Glutamatergic neuron (in vitro differentiated cells): ENCODE measurements around the gene SIK1. TPM values are rescaled to one million over a fixed set of nuclear protein-coding genes. Genes with fewer than 3 reads are reported as not detected.
"Not testable (repeated sequence)": the region's sequence is repeated elsewhere in the genome, so short reads cannot be mapped to it uniquely, and the experiment has no call there.

Experiments
- DNase-seq: peaks from one replicate; pipeline ENCODE4 v3.0.0; 2022
- H3K27ac Mint-ChIP-seq: one replicate; pipeline ENCODE4 v1.8.0; 2020; ENCODE audit warnings: mild to moderate bottlenecking, mixed read lengths, inconsistent platforms; ENCODE audit not compliant: unreplicated experiment
- H3K27me3 Mint-ChIP-seq: one replicate; pipeline ENCODE4 v1.8.0; 2020; ENCODE audit warnings: mild to moderate bottlenecking, moderate library complexity, mixed read lengths, inconsistent platforms; ENCODE audit not compliant: unreplicated experiment
- H3K36me3 Mint-ChIP-seq: one replicate; pipeline ENCODE4 v1.8.0; 2020; ENCODE audit warnings: mild to moderate bottlenecking, mixed read lengths, inconsistent platforms; ENCODE audit not compliant: unreplicated experiment
- H3K4me1 Mint-ChIP-seq: one replicate; pipeline ENCODE4 v1.8.0; 2020; ENCODE audit warnings: mild to moderate bottlenecking, low read depth, mixed read lengths, inconsistent platforms; ENCODE audit not compliant: unreplicated experiment
- H3K4me3 Mint-ChIP-seq: one replicate; pipeline ENCODE4 v1.8.0; 2020; ENCODE audit warnings: mild to moderate bottlenecking, mixed read lengths, inconsistent platforms; ENCODE audit not compliant: unreplicated experiment
- H3K9me3 Mint-ChIP-seq: one replicate; pipeline ENCODE4 v1.8.0; 2020; ENCODE audit warnings: mild to moderate bottlenecking, moderate library complexity, mixed read lengths, inconsistent platforms; ENCODE audit not compliant: unreplicated experiment
- total RNA-seq: library from RNA; stranded (reverse); fragmentation: NEBNext Ultra II Directional; extraction: Animal tissue kit (Norgen Biotek cat#: 25700); gene quantifications from one replicate; pipeline ENCODE4 v1.2.1, GENCODE V29; 2021; ENCODE audit not compliant: unreplicated experiment

Gene SIK1
- total RNA-seq, 1 donor from 2014 or later: 14.2 TPM

DNA sequence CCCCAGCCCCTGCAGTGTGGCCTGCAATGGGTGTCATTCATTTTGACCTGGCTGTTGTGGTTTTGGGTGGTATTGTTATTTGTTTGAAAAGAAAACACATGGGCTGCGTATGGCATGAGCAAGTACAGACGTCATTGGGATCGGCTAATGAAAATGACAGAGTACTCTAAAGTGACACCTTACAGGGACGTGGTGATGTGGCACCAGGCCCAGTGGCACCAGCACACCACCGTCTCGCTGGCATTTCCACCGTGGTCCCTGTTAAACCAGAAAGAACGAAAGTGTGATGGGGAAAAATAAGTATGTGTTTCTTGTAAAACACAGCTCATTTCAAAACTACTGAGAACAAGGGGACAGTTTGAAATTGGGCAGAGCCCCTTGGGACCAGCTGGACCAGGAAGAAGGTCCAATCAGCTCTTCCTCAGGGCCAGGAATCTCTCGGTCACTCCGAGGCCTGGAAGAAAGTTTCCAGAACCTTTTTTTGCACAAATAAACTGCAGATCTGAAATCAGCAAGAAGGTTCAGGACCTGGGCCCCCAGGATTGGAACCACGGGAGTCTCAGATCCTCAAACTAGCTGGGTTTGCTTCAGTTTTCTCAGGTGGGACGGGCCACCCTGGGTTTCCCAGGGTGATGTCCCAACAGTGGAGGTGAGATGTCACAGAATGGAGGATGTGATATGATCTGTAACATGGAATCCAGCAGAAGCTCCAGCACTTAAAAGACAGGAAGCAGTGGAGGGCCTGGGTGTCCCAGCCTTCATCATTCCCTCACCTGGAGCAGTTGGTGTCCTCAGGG lies 6.6 kb upstream of the SIK1 start:
- not testable (repeated sequence) for H3K27me3 Mint-ChIP-seq, H3K9me3 Mint-ChIP-seq, H3K4me1 Mint-ChIP-seq, H3K36me3 Mint-ChIP-seq, H3K27ac Mint-ChIP-seq, DNase-seq, H3K4me3 Mint-ChIP-seq

GRCh38 chr21:43430830-43431416 lies 4.0 kb upstream of the SIK1 start:
- not testable (repeated sequence) for H3K4me1 Mint-ChIP-seq, H3K4me3 Mint-ChIP-seq, H3K27me3 Mint-ChIP-seq, H3K27ac Mint-ChIP-seq, DNase-seq, H3K9me3 Mint-ChIP-seq, H3K36me3 Mint-ChIP-seq

GRCh38 chr21:43428964-43429363 lies 2.0 kb upstream of the SIK1 start:
- not testable (repeated sequence) for H3K4me3 Mint-ChIP-seq, DNase-seq

GRCh38 chr21:43427242-43427559 lies 270 bp upstream of the SIK1 start:
- H3K27me3 Mint-ChIP-seq, H3K36me3 Mint-ChIP-seq, H3K9me3 Mint-ChIP-seq, H3K27ac Mint-ChIP-seq, DNase-seq, H3K4me1 Mint-ChIP-seq, H3K4me3 Mint-ChIP-seq: not testable (repeated sequence)

More at GRCh38 chr21:43428964-43429363, 2.0 kb upstream of the SIK1 start:
- not testable (repeated sequence) for H3K4me1 Mint-ChIP-seq, H3K9me3 Mint-ChIP-seq, H3K27me3 Mint-ChIP-seq, H3K27ac Mint-ChIP-seq, H3K36me3 Mint-ChIP-seq

DNA sequence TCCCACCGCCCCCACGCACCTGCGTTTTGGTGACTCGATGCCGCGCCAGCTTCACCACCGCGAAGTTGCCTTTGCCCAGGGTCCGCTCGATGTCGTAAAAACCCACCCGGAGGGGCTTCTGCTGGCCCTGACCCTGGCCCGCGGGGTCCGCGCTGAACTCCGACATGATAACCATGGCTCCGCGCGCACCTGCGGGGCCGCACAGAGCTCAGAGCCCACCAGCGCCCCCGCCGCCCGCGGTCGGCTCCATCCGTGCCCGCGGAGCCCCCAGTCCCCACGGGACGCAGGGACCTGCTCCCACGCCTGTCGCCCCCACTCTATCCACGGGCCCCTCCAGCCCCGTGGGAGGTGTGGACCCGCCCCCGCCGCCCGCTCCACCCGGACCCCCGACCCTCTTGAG lies 927 bp downstream of the SIK1 start:
- not testable (repeated sequence) for H3K4me3 Mint-ChIP-seq, H3K27me3 Mint-ChIP-seq, DNase-seq, H3K27ac Mint-ChIP-seq, H3K36me3 Mint-ChIP-seq, H3K9me3 Mint-ChIP-seq, H3K4me1 Mint-ChIP-seq

DNA sequence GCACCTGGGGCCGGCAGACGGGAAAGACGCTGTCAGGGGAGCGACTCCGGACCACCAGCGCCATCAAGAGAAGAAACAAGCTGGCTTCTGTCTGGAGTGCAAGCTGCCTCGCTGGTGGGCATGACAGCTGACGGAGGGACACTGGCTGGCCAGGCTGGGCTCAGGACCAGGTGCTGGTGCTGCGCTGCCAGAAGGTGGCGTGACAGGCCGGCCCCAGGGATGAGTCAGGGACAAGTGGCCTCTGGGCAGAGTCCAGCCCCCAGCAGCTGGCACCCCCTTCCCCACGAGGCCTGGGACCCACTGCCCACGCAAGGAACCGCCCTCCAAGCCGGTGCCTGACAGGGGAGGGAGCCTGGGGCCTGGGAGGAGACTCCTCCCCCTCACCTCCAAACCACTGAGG lies 7.5 kb downstream of the SIK1 start:
- DNase-seq, H3K27me3 Mint-ChIP-seq, H3K4me1 Mint-ChIP-seq, H3K4me3 Mint-ChIP-seq, H3K9me3 Mint-ChIP-seq, H3K36me3 Mint-ChIP-seq, H3K27ac Mint-ChIP-seq: not testable (repeated sequence)

- H3K9me3 Mint-ChIP-seq: not testable (repeated sequence)
Measured at GRCh38 chr21:43414576-43414975, 12.4 kb downstream of the SIK1 start.

GRCh38 chr21:43412020-43412788 lies 14.7 kb downstream of the SIK1 start:
- H3K4me3 Mint-ChIP-seq, H3K27me3 Mint-ChIP-seq, H3K9me3 Mint-ChIP-seq, H3K27ac Mint-ChIP-seq, H3K4me1 Mint-ChIP-seq, DNase-seq, H3K36me3 Mint-ChIP-seq: not testable (repeated sequence)

More at GRCh38 chr21:43414576-43414975, 12.4 kb downstream of the SIK1 start:
- not testable (repeated sequence) for H3K27me3 Mint-ChIP-seq, H3K27ac Mint-ChIP-seq, H3K4me1 Mint-ChIP-seq, DNase-seq, H3K4me3 Mint-ChIP-seq, H3K36me3 Mint-ChIP-seq

- not testable (repeated sequence) for H3K4me1 Mint-ChIP-seq, H3K9me3 Mint-ChIP-seq, H3K27me3 Mint-ChIP-seq, H3K27ac Mint-ChIP-seq, DNase-seq, H3K36me3 Mint-ChIP-seq, H3K4me3 Mint-ChIP-seq
Measured at GRCh38 chr21:43410456-43411068, 16.4 kb downstream of the SIK1 start.

GRCh38 chr21:43407139-43407538 lies 19.8 kb downstream of the SIK1 start:
- H3K9me3 Mint-ChIP-seq, H3K36me3 Mint-ChIP-seq, H3K4me1 Mint-ChIP-seq: not testable (repeated sequence)

GRCh38 chr21:43404450-43404849 lies 22.5 kb downstream of the SIK1 start:
- not testable (repeated sequence) for H3K27ac Mint-ChIP-seq, DNase-seq, H3K9me3 Mint-ChIP-seq, H3K36me3 Mint-ChIP-seq, H3K27me3 Mint-ChIP-seq, H3K4me1 Mint-ChIP-seq, H3K4me3 Mint-ChIP-seq

More at GRCh38 chr21:43407139-43407538, 19.8 kb downstream of the SIK1 start:
- H3K27ac Mint-ChIP-seq, H3K4me3 Mint-ChIP-seq, H3K27me3 Mint-ChIP-seq, DNase-seq: not testable (repeated sequence)
